Calu3 (cell line): ENCODE data around the gene NECAB3. TPM values are rescaled to one million over a fixed set of nuclear protein-coding genes. Genes with fewer than 3 reads are reported as not detected.
A peak's percentile ranks its signal among the peaks of the same experiment; 100 is the strongest.

ENCODE experiments used
- BruUV-seq: library from RNA; stranded (reverse); fragments of 400-500 nt; replicated peaks from 2 replicates; lab custom pipeline; 2021; lab: Mats Ljungman, UMichigan
- CTCF ChIA-PET: fragments of 300-600 bp; sonication (Branson Sonifier 250); formaldehyde crosslinking; loops from one replicate; lab custom pipeline; 2022; ENCODE audit warnings: antibody characterized with exemption; lab: Charles Lee
- DNase-seq: peaks from one replicate; pipeline ENCODE4 v3.0.0; 2022
- H3K27ac Mint-ChIP-seq: one replicate; pipeline ENCODE4 v1.8.0; 2022; ENCODE audit warnings: mixed read lengths; ENCODE audit not compliant: unreplicated experiment
- H3K27me3 Mint-ChIP-seq: one replicate; pipeline ENCODE4 v1.8.0; 2022; ENCODE audit warnings: mixed read lengths; ENCODE audit not compliant: unreplicated experiment
- H3K36me3 Mint-ChIP-seq: one replicate; pipeline ENCODE4 v1.8.0; 2022; ENCODE audit warnings: mild to moderate bottlenecking, moderate library complexity, mixed read lengths; ENCODE audit not compliant: insufficient read depth, unreplicated experiment
- H3K4me1 Mint-ChIP-seq: one replicate; pipeline ENCODE4 v1.8.0; 2022; ENCODE audit warnings: mild to moderate bottlenecking, low read depth, mixed read lengths; ENCODE audit not compliant: unreplicated experiment
- H3K4me3 Mint-ChIP-seq: one replicate; pipeline ENCODE4 v1.8.0; 2022; ENCODE audit warnings: mild to moderate bottlenecking, low read depth, moderate library complexity, mixed read lengths; ENCODE audit not compliant: unreplicated experiment
- H3K9me3 Mint-ChIP-seq: one replicate; pipeline ENCODE4 v1.8.0; 2022; ENCODE audit warnings: low read depth, mixed read lengths; ENCODE audit not compliant: unreplicated experiment
- intact Hi-C: fragments of 100-400 bp; cut with micrococcal nuclease; formaldehyde crosslinking; loops from one replicate; pipeline ENCODE4 v1.10.0; 2022; ENCODE audit not compliant: unreplicated experiment
- total RNA-seq: library from RNA; stranded (reverse); gene quantifications from 2 replicates; pipeline ENCODE4 v1.2.3, GENCODE V29; 2022
- TF ChIP-seq, protein P1 (sequence below): fragments of 200-600 bp; IDR thresholded peaks from one replicate; pipeline ENCODE4 v1.8.0; 2022; ENCODE audit warnings: antibody characterized with exemption; ENCODE audit not compliant: unreplicated experiment

NECAB3 gene
- total RNA-seq, 1 experiment from 2014 or later: 80.8 TPM

DNA sequence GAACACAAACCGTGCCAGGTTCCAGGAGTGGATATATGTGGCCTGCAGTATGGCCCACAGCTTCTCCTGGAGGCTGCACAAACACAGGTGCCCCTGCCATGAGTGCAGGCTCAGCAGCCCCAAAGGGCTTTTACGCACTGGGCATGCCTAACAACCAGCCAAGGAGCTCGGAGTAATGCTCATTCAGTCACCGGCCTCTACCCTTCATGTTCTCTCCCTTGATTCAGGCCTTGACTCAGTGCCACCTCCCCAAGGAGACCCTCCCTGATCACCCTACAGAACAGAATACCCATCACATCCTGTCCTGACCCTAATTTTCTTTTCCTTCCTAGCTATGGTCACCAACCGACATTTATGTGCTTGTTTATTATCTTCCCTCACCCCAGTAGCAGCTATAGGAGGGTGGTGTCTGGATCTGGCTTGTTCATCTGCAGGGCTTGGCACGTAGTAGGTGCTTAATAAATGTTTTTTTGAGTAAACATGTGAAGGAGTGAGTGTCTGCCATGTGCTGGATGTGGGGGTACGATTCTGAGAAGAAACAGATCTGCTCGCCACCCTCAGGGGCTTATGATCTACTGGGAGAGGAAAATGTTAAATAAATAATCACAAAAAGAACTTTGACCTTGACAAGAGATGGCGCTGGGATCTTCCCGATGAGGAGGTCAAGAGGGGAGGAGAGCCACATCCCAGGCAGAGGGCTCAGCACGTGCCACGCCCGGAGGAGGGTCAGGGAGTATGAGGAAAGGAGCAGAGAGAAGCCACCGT is 36.6 kb upstream of the NECAB3 start:
- BruUV-seq: no TSS peak
- Mint-ChIP-seq H3K4me3 (no peak overlapping the region), H3K27me3 (no peaks in the 10 kb centered on the region), H3K4me1 (peaks cover 23% of the 10 kb centered on the region), H3K27ac (peak overlapping the region; percentile 9), H3K9me3 (no peaks in the 10 kb centered on the region), H3K36me3 (peaks cover 10% of the 10 kb centered on the region)
- CTCF ChIA-PET: no interaction called here
- intact Hi-C loops: no loop called here
- TF ChIP-seq, protein P1, sequence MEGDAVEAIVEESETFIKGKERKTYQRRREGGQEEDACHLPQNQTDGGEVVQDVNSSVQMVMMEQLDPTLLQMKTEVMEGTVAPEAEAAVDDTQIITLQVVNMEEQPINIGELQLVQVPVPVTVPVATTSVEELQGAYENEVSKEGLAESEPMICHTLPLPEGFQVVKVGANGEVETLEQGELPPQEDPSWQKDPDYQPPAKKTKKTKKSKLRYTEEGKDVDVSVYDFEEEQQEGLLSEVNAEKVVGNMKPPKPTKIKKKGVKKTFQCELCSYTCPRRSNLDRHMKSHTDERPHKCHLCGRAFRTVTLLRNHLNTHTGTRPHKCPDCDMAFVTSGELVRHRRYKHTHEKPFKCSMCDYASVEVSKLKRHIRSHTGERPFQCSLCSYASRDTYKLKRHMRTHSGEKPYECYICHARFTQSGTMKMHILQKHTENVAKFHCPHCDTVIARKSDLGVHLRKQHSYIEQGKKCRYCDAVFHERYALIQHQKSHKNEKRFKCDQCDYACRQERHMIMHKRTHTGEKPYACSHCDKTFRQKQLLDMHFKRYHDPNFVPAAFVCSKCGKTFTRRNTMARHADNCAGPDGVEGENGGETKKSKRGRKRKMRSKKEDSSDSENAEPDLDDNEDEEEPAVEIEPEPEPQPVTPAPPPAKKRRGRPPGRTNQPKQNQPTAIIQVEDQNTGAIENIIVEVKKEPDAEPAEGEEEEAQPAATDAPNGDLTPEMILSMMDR: no peak
- no peak for DNase-seq

DNA sequence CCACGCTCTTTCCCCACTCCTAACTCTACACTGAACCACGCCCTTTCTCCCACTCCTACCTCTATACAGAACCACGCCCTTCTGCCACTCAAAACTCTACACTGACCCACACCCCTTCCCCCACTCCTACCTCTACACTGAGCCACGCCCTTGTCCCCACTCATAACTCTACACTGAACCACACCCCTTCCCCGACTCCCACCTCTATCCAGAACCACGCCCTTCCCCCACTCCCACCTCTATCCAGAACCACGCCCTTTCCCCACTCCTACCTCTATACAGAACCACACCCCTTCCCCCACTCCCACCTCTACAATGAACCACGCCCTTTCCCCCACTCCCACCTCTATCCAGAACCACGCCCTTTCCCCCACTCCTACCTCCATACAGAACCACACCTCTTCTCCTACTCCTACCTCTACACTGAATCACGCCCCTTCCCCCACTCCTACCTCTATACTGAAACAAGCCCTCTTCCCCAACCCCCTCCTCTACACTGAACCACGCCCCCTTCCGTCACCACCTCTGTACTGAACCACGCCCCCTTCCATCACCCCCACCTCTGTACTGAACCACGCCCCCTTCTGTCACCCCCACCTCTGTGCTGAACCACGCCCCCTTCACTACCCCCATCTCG is 35.8 kb upstream of the NECAB3 start:
- no peak for DNase-seq
- H3K36me3 Mint-ChIP-seq: peaks cover 10% of the 10 kb centered on the region
- TF ChIP-seq, protein P1: no peak
- H3K4me3 Mint-ChIP-seq: no peak overlapping the region
- no peaks in the 10 kb centered on the region for H3K27me3 Mint-ChIP-seq
- H3K9me3 Mint-ChIP-seq: no peaks in the 10 kb centered on the region
- BruUV-seq: no TSS peak
- CTCF ChIA-PET: no interaction called here
- peaks cover 23% of the 10 kb centered on the region for H3K4me1 Mint-ChIP-seq
- intact Hi-C loops: no loop called here
- no peak overlapping the region for H3K27ac Mint-ChIP-seq

DNA sequence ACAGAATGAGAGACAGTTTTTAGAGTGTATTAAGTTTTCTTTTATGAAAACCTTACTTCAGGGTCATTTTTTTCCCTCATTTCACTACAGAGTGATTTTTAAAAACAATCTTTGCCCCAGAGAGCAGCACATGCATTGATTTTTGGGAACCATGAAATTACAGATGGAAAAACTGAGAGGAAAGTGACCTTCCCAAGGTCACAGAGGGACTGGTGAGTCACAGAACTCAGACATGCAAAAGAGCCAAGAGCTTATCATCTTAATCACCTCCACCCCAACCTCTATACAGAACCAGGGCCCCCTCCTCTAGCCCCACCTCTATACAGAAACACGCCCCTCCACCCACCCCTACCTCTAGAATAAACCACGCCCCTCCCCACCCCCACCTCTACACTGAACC is 35.2 kb upstream of the NECAB3 start:
- no peak for DNase-seq
- intact Hi-C loops: no loop called here
- no peak overlapping the region for H3K4me3 Mint-ChIP-seq
- no TSS peak for BruUV-seq
- peaks cover 23% of the 10 kb centered on the region for H3K4me1 Mint-ChIP-seq
- no peaks in the 10 kb centered on the region for H3K9me3 Mint-ChIP-seq
- TF ChIP-seq, protein P1: no peak
- H3K27me3 Mint-ChIP-seq: no peaks in the 10 kb centered on the region
- CTCF ChIA-PET: interaction anchor here (0.5 kb wide), 1 partner anchor 207 kb away, joined by 3 read pairs; no protein-coding TSS in a partner anchor
- peaks cover 10% of the 10 kb centered on the region for H3K36me3 Mint-ChIP-seq
- no peak overlapping the region for H3K27ac Mint-ChIP-seq

DNA sequence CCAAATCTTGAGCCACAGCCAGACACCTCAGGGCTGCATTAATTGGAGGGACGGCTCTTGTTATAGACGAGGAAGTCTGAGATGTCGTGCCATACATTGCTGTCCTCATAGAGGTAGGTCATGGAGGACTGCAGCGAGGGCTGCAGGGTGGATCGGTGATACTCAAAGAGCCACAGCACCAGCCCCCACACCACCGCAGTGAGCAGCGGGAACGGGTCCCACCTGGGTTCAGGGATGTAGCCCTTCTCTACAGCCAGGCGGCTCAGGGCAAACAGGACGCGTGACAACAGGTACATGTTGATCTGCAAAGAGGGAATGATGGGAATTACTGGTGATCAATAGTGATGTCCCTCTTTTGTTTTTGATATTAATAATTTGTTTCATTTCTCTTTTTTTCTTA is 33.4 kb upstream of the NECAB3 start:
- Mint-ChIP-seq H3K4me3 (no peak overlapping the region), H3K27me3 (no peaks in the 10 kb centered on the region), H3K27ac (no peak overlapping the region), H3K4me1 (peaks cover 23% of the 10 kb centered on the region), H3K36me3 (peaks cover 13% of the 10 kb centered on the region), H3K9me3 (no peaks in the 10 kb centered on the region)
- intact Hi-C loops: no loop called here
- TF ChIP-seq, protein P1: no peak
- no TSS peak for BruUV-seq
- no peak for DNase-seq
- CTCF ChIA-PET: interaction anchor here (0.6 kb wide), 1 partner anchor 17 kb away, joined by 4 read pairs; no protein-coding TSS in a partner anchor
